CD14-positive monocyte (primary cell): ENCODE data around the gene CA14. TPM values are rescaled to one million over a fixed set of nuclear protein-coding genes. Genes with fewer than 3 reads are reported as not detected.

Experiments used
- DNase-seq, 3 donors: peaks; one replicate each; pipeline ENCODE4 v3.0.0-alpha.2; 2011 to 2022
- H2AFZ ChIP-seq: 2 replicates; pipeline ENCODE4 v1.6.0; 2012; ENCODE audit warnings: mild to moderate bottlenecking, low read depth, low read length, inconsistent platforms; ENCODE audit not compliant: insufficient read depth, poor library complexity, severe bottlenecking
- H3K27ac ChIP-seq, 2 donors: 1 replicate in 1 of 2; 2 replicates in 1 of 2; pipeline ENCODE4 v1.5.1; 2012 to 2013; ENCODE audit warnings: low read length in 2 of 2, control low read depth in 1 of 2, inconsistent platforms in 1 of 2, low read depth in 1 of 2, mild to moderate bottlenecking in 1 of 2
- H3K27me3 ChIP-seq, 2 donors: one replicate each; pipeline versions ENCODE4 v1.6.0 to v1.6.1; 2011 to 2013; ENCODE audit warnings: low read length in 2 of 2; ENCODE audit not compliant: control insufficient read depth in 2 of 2, insufficient read depth in 2 of 2
- H3K36me3 ChIP-seq, 2 donors: replicated peaks in 1 of 2; 1 replicate in 1 of 2; 2 replicates in 1 of 2; pipeline versions ENCODE4 v1.5.1 to v1.6.1; 2012 to 2013; ENCODE audit warnings: low read length in 2 of 2, control low read depth in 1 of 2, inconsistent platforms in 1 of 2, mild to moderate bottlenecking in 1 of 2; ENCODE audit not compliant: insufficient read depth in 2 of 2, control insufficient read depth in 1 of 2
- H3K4me1 ChIP-seq, 2 donors: 1 replicate in 1 of 2; 2 replicates in 1 of 2; pipeline versions ENCODE4 v1.5.1 to v1.6.1; 2012 to 2013; ENCODE audit warnings: low read length in 2 of 2, control low read depth in 1 of 2, inconsistent platforms in 1 of 2, mild to moderate bottlenecking in 1 of 2, moderate library complexity in 1 of 2; ENCODE audit not compliant: insufficient read depth in 2 of 2, control insufficient read depth in 1 of 2
- H3K4me2 ChIP-seq: replicated peaks from 2 replicates; pipeline ENCODE3; 2012; ENCODE audit warnings: low read length, moderate library complexity, mild to moderate bottlenecking; ENCODE audit not compliant: poor library complexity, severe bottlenecking; ENCODE audit errors: extremely low read depth
- H3K4me3 ChIP-seq, 3 experiments: fragments of 200-600 bp in 1 of 3; sonication (generic) in 1 of 3; replicated peaks in 1 of 3; 1 replicate in 2 of 3; 2 replicates in 1 of 3; pipeline ENCODE4 v1.5.1; 2011 to 2013; ENCODE audit warnings: low read length in 3 of 3, mild to moderate bottlenecking in 3 of 3, control low read depth in 2 of 3, low read depth in 2 of 3, inconsistent platforms in 1 of 3, moderate library complexity in 1 of 3
- H3K79me2 ChIP-seq: 2 replicates; pipeline ENCODE4 v1.6.0; 2012; ENCODE audit warnings: mild to moderate bottlenecking, control low read depth, inconsistent platforms, low read length, moderate library complexity; ENCODE audit not compliant: insufficient read depth
- H3K9ac ChIP-seq: 2 replicates; pipeline ENCODE4 v1.6.0; 2017; ENCODE audit warnings: low read length, mild to moderate bottlenecking; ENCODE audit not compliant: insufficient read depth, poor library complexity, severe bottlenecking
- H3K9me3 ChIP-seq, 2 donors: replicated peaks in 1 of 2; 1 replicate in 1 of 2; 2 replicates in 1 of 2; pipeline versions ENCODE4 v1.5.1 to v1.6.1; 2012 to 2013; ENCODE audit warnings: low read length in 2 of 2, control low read depth in 1 of 2; ENCODE audit not compliant: control insufficient read depth in 1 of 2, insufficient read depth in 1 of 2
- H4K20me1 ChIP-seq: 2 replicates; pipeline ENCODE4 v1.6.0; 2012; ENCODE audit warnings: mild to moderate bottlenecking, low read length, control low read depth, moderate library complexity; ENCODE audit not compliant: insufficient read depth
- H3K27ac Mint-ChIP-seq, 7 donors: one replicate each; pipeline ENCODE4 v1.8.0; 2020; ENCODE audit warnings: mild to moderate bottlenecking in 7 of 7, mixed read lengths in 7 of 7, moderate library complexity in 6 of 7, inconsistent platforms in 2 of 7
- H3K27me3 Mint-ChIP-seq, 3 donors: one replicate each; pipeline ENCODE4 v1.8.0; 2021 to 2022; ENCODE audit warnings: low read depth in 3 of 3, mild to moderate bottlenecking in 3 of 3, mixed read lengths in 3 of 3, moderate library complexity in 3 of 3, inconsistent platforms in 1 of 3
- H3K36me3 Mint-ChIP-seq, 2 donors: one replicate each; pipeline ENCODE4 v1.8.0; 2020; ENCODE audit warnings: mixed read lengths in 2 of 2, inconsistent platforms in 1 of 2, mild to moderate bottlenecking in 1 of 2
- H3K4me1 Mint-ChIP-seq: one replicate; pipeline ENCODE4 v1.8.0; 2020; ENCODE audit warnings: mild to moderate bottlenecking, mixed read lengths
- H3K4me3 Mint-ChIP-seq, 2 donors: one replicate each; pipeline ENCODE4 v1.8.0; 2020; ENCODE audit warnings: mild to moderate bottlenecking in 2 of 2, mixed read lengths in 2 of 2, moderate library complexity in 1 of 2
- H3K9me3 Mint-ChIP-seq, 7 donors: one replicate each; pipeline ENCODE4 v1.8.0; 2020 to 2022; ENCODE audit warnings: mixed read lengths in 7 of 7, mild to moderate bottlenecking in 6 of 7, moderate library complexity in 6 of 7, inconsistent platforms in 2 of 7
- CTCF ChIP-seq: fragments of 200-600 bp; IDR thresholded peaks from one replicate; pipeline ENCODE4 v1.8.0; 2022; ENCODE audit warnings: antibody characterized with exemption, mild to moderate bottlenecking
- WGBS: methylation state at CpG from one replicate; pipeline ENCODE4 v1.1.5; 2013; ENCODE audit warnings: missing lambda C conversion rate; ENCODE audit not compliant: insufficient coverage; 5-methylcytosine and 5-hydroxymethylcytosine counted together
- intact Hi-C, 2 donors: fragments of 100-400 bp; cut with micrococcal nuclease; formaldehyde crosslinking; loops; one replicate each; pipeline versions ENCODE4 v1.15.0 to v1.15.1; 2023
- polyA plus RNA-seq, 3 donors: library from polyadenylated mRNA; depleted of rRNA in 1 of 3; unstranded in 2 of 3; stranded (reverse) in 1 of 3; fragments of 300-500 nt in 2 of 3; fragments of >200 nt in 1 of 3; fragmentation: Illumina TruSeq in 2 of 3; gene quantifications; 1 replicate in 2 of 3; 2 replicates in 1 of 3; pipeline ENCODE4 v1.2.3, GENCODE V29; 2012 to 2021

The CA14 gene
- polyA plus RNA-seq, 3 donors: not detected

- H3K9me3 Mint-ChIP-seq: peaks cover 0 to 2% (median 0%) of the 10 kb centered on the region in 7 donors
- H3K27me3 ChIP-seq: no peaks in the 10 kb centered on the region
- H2AFZ ChIP-seq: no peak overlapping the region
- no peaks in the 10 kb centered on the region for H3K9me3 ChIP-seq
- intact Hi-C loops: no loop called here
- H3K27me3 Mint-ChIP-seq: no peaks in the 10 kb centered on the region
- no peak overlapping the region for H3K9ac ChIP-seq
- peaks cover 42 to 55% of the 10 kb centered on the region in 2 donors for H3K36me3 ChIP-seq
- peaks cover 51 to 68% of the 10 kb centered on the region in 2 donors for H3K36me3 Mint-ChIP-seq
- no peak for TF ChIP-seq CTCF
- no peak overlapping the region for H3K4me2 ChIP-seq
- H3K4me1 Mint-ChIP-seq: peaks cover 12% of the 10 kb centered on the region
- H3K4me3 ChIP-seq: no peak overlapping the region
- H3K4me1 ChIP-seq: peaks cover 6% of the 10 kb centered on the region in 2 donors
- WGBS: no CpG with 5 or more reads among the region's 1 CpG
- H3K4me3 Mint-ChIP-seq: no peak overlapping the region
- no peak for DNase-seq
- peak overlapping the region in 1 of 2 donors; percentile 17 for H3K27ac ChIP-seq
- H3K27ac Mint-ChIP-seq: peak overlapping the region in 4 of 7 donors; percentile 11 to 71 (median 46)
- peaks cover 49% of the 10 kb centered on the region for H3K79me2 ChIP-seq
- H4K20me1 ChIP-seq: no peaks in the 10 kb centered on the region
These were observed 32.6 kb upstream of the CA14 start for GRCh38 chr1:150224983-150225382.

GRCh38 chr1:150225546-150225945, 32.0 kb upstream of the CA14 start:
- H4K20me1 ChIP-seq: no peaks in the 10 kb centered on the region
- Mint-ChIP-seq H3K4me1 (peaks cover 12% of the 10 kb centered on the region), H3K4me3 (no peak overlapping the region), H3K27me3 (no peaks in the 10 kb centered on the region), H3K9me3 (peaks cover 0 to 2% (median 0%) of the 10 kb centered on the region in 7 donors), H3K27ac (peak overlapping the region in 3 of 7 donors; percentile 11 to 71 (median 63)), H3K36me3 (peaks cover 51 to 68% of the 10 kb centered on the region in 2 donors)
- intact Hi-C loops: no loop called here
- TF ChIP-seq CTCF: no peak
- no peak overlapping the region for H3K27ac ChIP-seq
- H3K4me1 ChIP-seq: peaks cover 6% of the 10 kb centered on the region in 2 donors
- no peaks in the 10 kb centered on the region for H3K27me3 ChIP-seq
- no peak for DNase-seq
- no peak overlapping the region for H2AFZ ChIP-seq
- H3K9ac ChIP-seq: no peak overlapping the region
- H3K79me2 ChIP-seq: peaks cover 55% of the 10 kb centered on the region
- no peaks in the 10 kb centered on the region for H3K9me3 ChIP-seq
- WGBS: no CpG with 5 or more reads among the region's 1 CpG
- no peak overlapping the region for H3K4me2 ChIP-seq
- no peak overlapping the region for H3K4me3 ChIP-seq
- H3K36me3 ChIP-seq: peaks cover 38 to 49% of the 10 kb centered on the region in 2 donors
